ENCODE measurements around the gene ZNF528. TPM values are rescaled to one million over a fixed set of nuclear protein-coding genes. Genes with fewer than 3 reads are reported as not detected.

Gene ZNF528
- total RNA-seq, 1 donor from 2014 or later: 7.9 TPM

GRCh38 chr19:52453324-52454094 lies 55.9 kb downstream of the ZNF528 start, which contains the start of gene ZNF578:
ZNF578 (plus strand) TSS chr19:52453553; CDS start chr19:52501846, 48,293 bp downstream.
- intact Hi-C loops (cut with micrococcal nuclease): no loop called here
- peaks cover 15% of the 10 kb centered on the region for H3K36me3 Mint-ChIP-seq (ENCODE audit: low read depth)

GRCh38 chr19:52464798-52465470 lies 67.3 kb downstream of the ZNF528 start:
- intact Hi-C loops (cut with micrococcal nuclease): no loop called here
- H3K27me3 Mint-ChIP-seq: no peaks in the 10 kb centered on the region
- no peak overlapping the region for H3K4me3 Mint-ChIP-seq
- no peak for DNase-seq
- H3K36me3 Mint-ChIP-seq (ENCODE audit: low read depth): no peaks in the 10 kb centered on the region
- H3K27ac Mint-ChIP-seq: no peak overlapping the region
- no peaks in the 10 kb centered on the region for H3K4me1 Mint-ChIP-seq
- peaks cover 35% of the 10 kb centered on the region for H3K9me3 Mint-ChIP-seq

More at GRCh38 chr19:52453324-52454094, 55.9 kb downstream of the ZNF528 start, which contains the start of gene ZNF578:
- Mint-ChIP-seq H3K27ac (no peak within 1 kb of the TSS), H3K27me3 (no peaks in the 10 kb centered on the region), H3K9me3 (peaks cover 45% of the 10 kb centered on the region), H3K4me3 (peak within 1 kb of the TSS; percentile 75), H3K4me1 (peaks cover 1% of the 10 kb centered on the region)
- peak; percentile 82 for DNase-seq

Other genes with a start within 250 kb of the ZNF528 start
- gene ZNF836, start 226.2 kb upstream of the ZNF528 start, total RNA-seq: 6.3 and 6.7 TPM in 2 replicates
- 226 and 237 TPM in 2 replicates for gene PPP2R1A, start 207.8 kb upstream of the ZNF528 start, total RNA-seq
- gene ZNF766, start 128.3 kb upstream of the ZNF528 start, total RNA-seq: 18.2 and 19.9 TPM in 2 replicates
- gene ZNF480, start 100.7 kb upstream of the ZNF528 start, total RNA-seq: 4.2 and 5.0 TPM in 2 replicates
- gene ZNF610, start 61.6 kb upstream of the ZNF528 start, total RNA-seq: 0.12 and 0.85 TPM in 2 replicates
- gene ZNF880, start 27.9 kb upstream of the ZNF528 start, total RNA-seq: 6.3 and 9.0 TPM in 2 replicates
- gene ZNF534, start 31.3 kb downstream of the ZNF528 start, total RNA-seq: not detected in 2 replicates
- 0.12 TPM in 1 of 2 replicates, not detected in the other for gene ZNF578, start 55.7 kb downstream of the ZNF528 start, total RNA-seq
- 21.2 and 21.6 TPM in 2 replicates for gene ZNF808, start 129.8 kb downstream of the ZNF528 start, total RNA-seq
- gene ZNF701, start 172.4 kb downstream of the ZNF528 start, total RNA-seq: 19.3 and 21.0 TPM in 2 replicates
- 22.1 and 26.3 TPM in 2 replicates for gene ZNF83, start 240.5 kb downstream of the ZNF528 start, total RNA-seq